Measurements from ENCODE around the gene CACUL1.

CACUL1 gene

GRCh38 chr10:118732245-118733165, 22.3 kb downstream of the CACUL1 start:
- DNase-seq (ENCODE audit: low spot score) = no peak

- DNase-seq (ENCODE audit: low spot score) = no peak
Measured at GRCh38 chr10:118730756-118731456, 23.9 kb downstream of the CACUL1 start.

DNA sequence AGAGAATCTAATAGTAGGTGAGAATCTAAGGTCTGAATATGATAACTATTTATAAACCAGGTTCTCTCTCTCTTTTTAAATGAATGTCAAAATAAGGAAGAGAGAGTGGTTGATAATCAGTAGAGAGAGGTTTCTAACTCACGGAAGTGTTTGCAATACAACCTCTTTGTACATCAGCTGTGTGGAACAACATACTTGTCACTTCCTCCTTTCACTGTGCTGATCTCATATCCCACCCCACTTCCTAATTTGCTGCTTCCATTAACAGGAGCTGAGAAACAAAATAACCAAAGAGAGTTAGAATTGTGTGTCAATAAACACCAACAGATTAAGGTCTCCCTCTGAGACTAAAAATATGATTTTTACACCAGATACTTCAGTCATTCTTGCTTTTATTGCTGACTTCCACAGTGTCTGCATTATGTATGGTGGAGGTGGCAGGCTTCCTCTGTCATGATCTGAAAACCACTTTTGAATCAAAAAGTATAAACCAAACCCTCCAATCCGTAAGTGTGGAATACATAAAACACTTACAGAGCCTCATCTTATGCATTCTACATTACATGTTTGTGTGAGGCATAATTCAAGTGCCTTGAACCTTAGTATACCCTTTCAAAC, 25.0 kb downstream of the CACUL1 start:
- DNase-seq (ENCODE audit: low spot score) = no peak

DNA sequence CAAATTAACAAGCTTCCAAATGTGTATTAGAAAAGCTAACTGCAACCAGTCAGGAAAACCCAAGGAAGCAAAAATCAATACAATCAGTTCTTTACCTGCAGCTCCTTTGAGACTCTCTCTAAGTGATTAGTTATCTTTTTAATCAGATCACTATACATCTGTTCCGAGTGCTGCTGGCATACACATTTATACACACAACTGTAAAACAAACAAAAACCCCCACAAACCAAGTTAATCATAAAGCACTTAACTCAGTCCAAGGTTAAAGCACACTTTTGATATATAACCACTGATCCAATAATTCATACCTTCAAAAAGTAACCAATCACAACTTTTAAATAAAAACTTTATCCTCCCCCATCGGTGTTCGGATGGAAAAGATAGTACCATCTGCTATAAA, 25.6 kb downstream of the CACUL1 start:
- no peak for DNase-seq (ENCODE audit: low spot score)

- DNase-seq (ENCODE audit: low spot score) = no peak
Measured at GRCh38 chr10:118725886-118726500, 28.8 kb downstream of the CACUL1 start.

GRCh38 chr10:118723466-118723865, 31.3 kb downstream of the CACUL1 start:
- DNase-seq (ENCODE audit: low spot score) = no peak

GRCh38 chr10:118721539-118721876, 33.3 kb downstream of the CACUL1 start:
- DNase-seq (ENCODE audit: low spot score) = no peak

DNA sequence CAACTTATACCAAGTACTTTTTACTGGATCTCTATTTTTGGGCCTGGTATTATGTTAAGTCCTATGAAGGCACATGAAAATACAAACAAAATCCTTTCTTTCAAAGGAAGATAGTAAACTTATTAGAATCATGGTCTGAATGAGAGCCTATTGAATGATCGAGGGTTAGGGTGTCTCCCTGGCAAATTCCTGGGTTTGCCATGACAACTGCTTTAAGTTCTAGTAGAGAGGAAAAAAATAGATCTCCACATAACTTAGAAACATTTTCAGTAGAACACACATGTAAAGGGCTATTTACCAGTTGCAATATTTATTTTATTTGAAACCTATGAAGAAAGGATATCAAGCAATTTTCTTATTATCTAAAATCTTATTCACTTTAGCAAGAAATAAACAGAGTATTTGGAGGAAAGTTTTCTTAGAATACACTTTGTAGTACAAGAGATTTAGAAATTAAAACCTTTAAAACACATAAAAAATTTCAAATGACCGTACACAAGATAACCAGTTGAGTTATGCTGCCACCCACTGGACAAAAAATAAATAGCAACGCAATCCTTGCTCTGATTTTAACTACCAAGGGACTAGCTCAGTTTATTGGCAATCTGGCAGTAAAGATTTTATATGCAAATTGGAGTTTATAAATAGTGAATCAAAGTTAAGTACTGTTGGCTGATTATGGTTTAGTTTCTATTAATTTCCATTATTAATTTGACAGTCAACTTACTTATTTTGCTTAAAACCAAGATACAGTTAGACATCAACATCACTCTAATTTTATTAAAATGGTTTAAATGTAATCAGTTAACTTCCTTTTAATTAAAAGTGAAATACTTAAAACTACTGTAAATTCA, 33.9 kb downstream of the CACUL1 start:
- DNase-seq (ENCODE audit: low spot score) = peak; percentile 38

GRCh38 chr10:118714366-118714765, 40.4 kb downstream of the CACUL1 start:
- no peak for DNase-seq (ENCODE audit: low spot score)

DNA sequence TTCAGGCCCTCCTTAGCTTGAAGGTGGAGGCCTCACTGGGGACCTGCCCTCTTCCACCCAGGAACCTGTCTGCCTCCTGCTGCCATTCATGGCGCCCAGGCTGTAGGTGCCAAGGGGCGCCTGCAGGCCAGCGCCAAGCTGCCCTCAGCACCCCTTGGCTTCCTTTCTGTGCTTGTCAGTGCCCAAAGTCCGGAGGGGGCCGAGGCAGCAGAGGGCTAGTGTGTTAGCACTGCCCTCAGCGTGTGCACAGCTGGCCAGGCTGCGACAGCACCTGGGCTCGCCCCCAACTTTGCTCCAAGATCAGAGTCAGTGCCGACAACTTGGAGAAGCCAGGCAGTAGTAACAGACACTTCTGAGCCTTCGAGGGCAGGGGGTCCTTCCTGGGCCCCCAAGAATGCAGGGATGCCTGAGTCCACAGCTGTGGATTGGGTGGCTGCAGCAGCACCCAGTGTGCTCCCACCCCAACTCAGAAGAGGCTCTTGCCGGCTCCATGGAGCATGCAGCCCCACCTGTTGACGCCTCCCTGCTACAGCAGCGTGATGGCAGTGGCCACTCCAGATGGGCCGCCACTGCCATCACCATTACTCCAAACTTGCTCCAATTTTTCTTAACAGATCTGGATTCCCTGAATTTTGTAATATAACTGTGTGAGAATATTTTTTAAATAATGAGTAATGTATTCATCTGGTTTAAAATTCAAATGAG, 41.7 kb downstream of the CACUL1 start:
- DNase-seq (ENCODE audit: low spot score) = no peak

DNA sequence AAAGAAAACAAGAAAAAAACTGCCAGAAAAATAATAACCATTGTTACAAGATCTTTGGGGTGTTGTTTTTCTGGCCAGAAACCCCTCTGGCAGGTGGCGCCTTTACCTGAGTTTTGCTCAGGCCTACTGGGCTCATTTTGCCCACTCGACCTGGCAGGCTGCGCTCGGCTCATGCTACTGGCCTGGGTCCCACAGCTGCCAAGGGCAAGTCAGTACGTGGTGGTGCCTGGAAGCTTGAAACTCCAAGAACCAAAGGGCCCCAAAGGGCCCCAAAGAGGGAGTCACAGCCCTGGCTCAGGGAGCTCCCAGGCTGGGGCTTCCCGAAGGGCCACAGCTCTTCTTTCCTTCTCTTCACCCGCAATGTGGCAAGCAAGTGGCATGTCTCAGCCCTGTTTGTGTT, 42.7 kb downstream of the CACUL1 start:
- DNase-seq (ENCODE audit: low spot score) = no peak

- DNase-seq (ENCODE audit: low spot score) = no peak
Measured at GRCh38 chr10:118710487-118710886, 44.3 kb downstream of the CACUL1 start.

DNA sequence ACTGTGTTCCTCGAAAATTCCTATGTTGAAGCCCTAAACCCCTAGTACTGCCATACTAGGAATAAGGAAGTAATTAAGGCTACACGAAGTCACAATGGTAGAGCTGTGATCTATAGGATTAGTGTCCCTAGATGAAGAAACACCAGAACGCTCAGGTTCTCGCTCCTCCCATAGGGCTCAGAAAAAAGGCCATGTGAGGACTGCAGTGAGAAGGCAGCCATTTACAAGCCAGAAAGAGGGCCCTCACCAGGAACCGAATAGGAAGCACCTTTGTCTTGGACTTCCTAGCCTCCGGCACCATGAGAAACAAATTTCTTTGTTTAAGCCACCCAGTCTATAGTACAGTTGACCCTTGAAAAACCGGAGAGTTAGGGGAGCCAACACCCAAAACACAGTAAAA, 46.2 kb downstream of the CACUL1 start:
- DNase-seq (ENCODE audit: low spot score) = no peak

DNA sequence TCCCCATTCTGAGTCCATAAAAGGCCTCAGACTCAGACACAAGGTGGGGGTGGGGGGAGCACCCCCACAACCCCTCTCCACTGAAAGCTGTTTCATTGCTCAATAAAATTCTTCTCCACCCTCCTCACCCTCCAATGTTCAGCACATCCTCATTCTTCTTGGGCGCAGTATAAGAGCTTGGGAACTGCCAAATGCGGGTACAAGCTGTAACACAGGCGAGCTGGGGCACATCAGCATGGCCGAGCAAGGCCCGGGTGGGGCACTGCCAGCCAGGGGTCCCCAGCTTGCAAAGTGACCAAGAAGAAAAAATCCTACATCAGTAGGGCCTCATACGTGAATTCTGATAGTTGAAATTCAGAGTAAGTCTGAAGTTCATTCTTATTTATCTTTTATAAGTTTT, 50.1 kb downstream of the CACUL1 start:
- DNase-seq (ENCODE audit: low spot score) = no peak

DNA sequence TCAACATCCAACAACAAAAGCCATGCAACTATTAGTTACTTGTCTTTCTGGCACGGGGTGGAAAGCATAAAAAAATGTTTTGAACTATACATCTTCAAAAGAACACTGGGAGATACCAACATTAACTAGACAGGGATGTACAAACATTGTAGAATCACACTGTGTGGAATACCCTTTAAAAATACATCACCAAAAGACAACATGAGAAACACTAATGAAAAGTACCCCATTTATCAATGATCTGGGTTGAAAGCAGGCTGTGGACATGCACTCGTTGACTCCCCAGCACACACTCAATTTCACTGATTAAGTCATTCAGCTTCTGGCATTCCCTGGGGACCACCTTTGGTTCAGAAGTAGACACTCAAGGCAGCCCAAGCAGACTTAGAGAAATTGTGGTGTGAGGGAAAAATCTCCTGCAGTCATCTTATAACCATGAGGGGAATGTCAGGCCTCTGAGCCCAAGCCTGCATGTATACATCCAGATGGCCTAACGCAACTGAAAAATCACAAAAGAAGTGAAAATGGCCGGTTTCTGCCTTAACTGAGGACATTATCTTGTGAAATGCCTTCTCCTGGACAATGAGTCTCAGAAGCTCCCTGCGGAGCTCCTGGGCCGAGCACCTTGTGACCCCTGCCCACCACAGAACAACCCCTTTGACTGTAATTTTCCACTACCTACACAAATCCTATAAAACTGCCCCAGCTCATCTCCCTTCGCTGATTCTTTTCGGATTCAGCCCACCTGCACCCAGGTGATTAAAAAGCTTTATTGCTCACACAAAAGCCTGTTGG, 53.0 kb downstream of the CACUL1 start:
- DNase-seq (ENCODE audit: low spot score) = no peak

DNA sequence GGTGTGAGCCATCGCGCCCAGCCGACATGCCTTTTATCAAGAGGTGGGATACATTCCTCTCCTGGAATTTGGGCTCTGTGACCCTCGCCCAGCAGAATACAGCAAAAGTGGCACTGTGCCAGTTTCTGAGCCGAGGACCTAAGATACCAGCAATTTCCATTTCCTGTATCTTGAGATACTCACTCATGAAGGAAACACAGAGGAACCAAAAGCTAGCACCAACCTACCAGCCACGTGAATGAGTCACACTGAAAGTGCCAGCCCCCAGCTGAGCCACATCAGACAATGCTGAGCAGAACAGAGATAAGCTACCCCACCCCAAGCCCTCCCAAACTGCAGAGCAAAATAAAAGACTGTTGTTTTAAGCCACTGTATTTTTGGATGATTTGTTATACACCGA, 56.3 kb downstream of the CACUL1 start:
- peak; percentile 88 for DNase-seq (ENCODE audit: low spot score)

DNA sequence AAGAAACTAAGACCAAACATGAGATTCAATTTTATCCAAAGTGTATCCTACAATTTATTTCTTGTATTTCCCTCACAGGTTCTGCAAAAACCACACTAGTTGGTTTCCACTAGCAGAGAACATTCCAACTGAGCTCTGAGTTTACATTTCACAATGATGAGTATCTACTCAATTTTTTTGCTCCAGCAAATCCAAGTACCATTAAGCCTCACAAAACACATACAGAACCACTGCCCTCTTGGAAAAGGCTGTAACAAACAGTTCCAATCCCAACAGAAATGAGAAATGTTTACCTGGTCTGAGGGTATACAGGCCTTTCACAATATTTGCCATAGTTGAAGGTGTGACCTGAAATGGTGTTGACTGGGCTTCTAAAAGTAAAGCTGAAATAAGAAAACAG, 59.9 kb downstream of the CACUL1 start:
- no peak for DNase-seq (ENCODE audit: low spot score)

GRCh38 chr10:118692872-118693271, 61.9 kb downstream of the CACUL1 start:
- DNase-seq (ENCODE audit: low spot score) = no peak

GRCh38 chr10:118689070-118689858, 65.5 kb downstream of the CACUL1 start:
- DNase-seq (ENCODE audit: low spot score) = no peak

Measured in SW480 (cell line).